Tibial artery (tissue), 4 donors: ENCODE data around the gene DNAI4.

ENCODE experiments used
- DNase-seq, 2 donors: peaks; one replicate each; pipeline ENCODE4 v3.0.0-alpha.2; 2019
- H3K27ac ChIP-seq, 2 donors: fragments of 200-600 bp; sonication (generic) in 1 of 2; 1 replicate in 1 of 2; 2 replicates in 1 of 2; pipeline ENCODE4 v1.5.1; 2018 to 2019; ENCODE audit warnings: mild to moderate bottlenecking in 1 of 2
- H3K27me3 ChIP-seq, 2 donors: fragments of 200-600 bp; sonication (generic) in 1 of 2; one replicate each; pipeline versions ENCODE4 v1.5.1 to v1.6.0; 2016 to 2019
- H3K36me3 ChIP-seq, 3 donors: fragments of 200-600 bp; sonication (generic) in 2 of 3; one replicate each; pipeline ENCODE4 v1.5.1; 2016 to 2019; ENCODE audit warnings: mild to moderate bottlenecking in 2 of 3
- H3K4me1 ChIP-seq, 4 donors: fragments of 200-600 bp; sonication (generic) in 2 of 4; 1 replicate in 3 of 4; 2 replicates in 1 of 4; pipeline ENCODE4 v1.5.1; 2016 to 2019
- H3K4me3 ChIP-seq, 2 donors: fragments of 200-600 bp; sonication (generic) in 1 of 2; 1 replicate in 1 of 2; 2 replicates in 1 of 2; pipeline ENCODE4 v1.5.1; 2018 to 2019; ENCODE audit warnings: mild to moderate bottlenecking in 2 of 2
- H3K9me3 ChIP-seq, 3 donors: fragments of 200-600 bp; sonication (generic) in 1 of 3; one replicate each; pipeline ENCODE4 v1.5.1; 2016 to 2019
- intact Hi-C: fragments of 100-400 bp; cut with DNase I; formaldehyde crosslinking; loops from one replicate; pipeline ENCODE4 v1.15.0; 2023; ENCODE audit warnings: low total_unique reads
- TF ChIP-seq, protein P1 (sequence below), 2 experiments: fragments of 200-600 bp in 1 of 2; fragments of 450-650 bp in 1 of 2; IDR thresholded peaks; one replicate each; pipeline ENCODE4 v1.5.1; 2017 to 2019; ENCODE audit warnings: antibody characterized with exemption in 2 of 2, mild to moderate bottlenecking in 1 of 2, moderate library complexity in 1 of 2

Gene DNAI4

DNA sequence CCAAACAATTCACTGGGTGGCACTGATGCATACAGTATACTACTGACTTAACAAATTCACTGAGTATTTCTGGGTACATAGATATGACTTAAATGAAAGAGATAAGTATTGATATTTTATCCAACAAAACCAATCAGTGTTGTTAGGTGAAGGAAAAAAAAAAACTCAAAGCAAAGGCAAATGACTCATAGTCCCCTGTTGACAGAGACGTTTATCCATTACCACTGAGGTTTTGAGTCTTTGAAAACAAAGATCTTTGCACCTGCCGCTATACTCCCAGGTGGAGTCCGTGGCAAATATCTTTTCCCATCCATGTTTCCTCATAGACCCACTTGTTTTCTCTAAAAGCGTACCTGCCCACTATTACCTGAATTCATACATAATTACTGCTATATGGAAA is 154.0 kb downstream of the DNAI4 start:
- no peak overlapping the region for H3K27ac ChIP-seq
- H3K27me3 ChIP-seq = no peaks in the 10 kb centered on the region
- TF ChIP-seq, protein P1, sequence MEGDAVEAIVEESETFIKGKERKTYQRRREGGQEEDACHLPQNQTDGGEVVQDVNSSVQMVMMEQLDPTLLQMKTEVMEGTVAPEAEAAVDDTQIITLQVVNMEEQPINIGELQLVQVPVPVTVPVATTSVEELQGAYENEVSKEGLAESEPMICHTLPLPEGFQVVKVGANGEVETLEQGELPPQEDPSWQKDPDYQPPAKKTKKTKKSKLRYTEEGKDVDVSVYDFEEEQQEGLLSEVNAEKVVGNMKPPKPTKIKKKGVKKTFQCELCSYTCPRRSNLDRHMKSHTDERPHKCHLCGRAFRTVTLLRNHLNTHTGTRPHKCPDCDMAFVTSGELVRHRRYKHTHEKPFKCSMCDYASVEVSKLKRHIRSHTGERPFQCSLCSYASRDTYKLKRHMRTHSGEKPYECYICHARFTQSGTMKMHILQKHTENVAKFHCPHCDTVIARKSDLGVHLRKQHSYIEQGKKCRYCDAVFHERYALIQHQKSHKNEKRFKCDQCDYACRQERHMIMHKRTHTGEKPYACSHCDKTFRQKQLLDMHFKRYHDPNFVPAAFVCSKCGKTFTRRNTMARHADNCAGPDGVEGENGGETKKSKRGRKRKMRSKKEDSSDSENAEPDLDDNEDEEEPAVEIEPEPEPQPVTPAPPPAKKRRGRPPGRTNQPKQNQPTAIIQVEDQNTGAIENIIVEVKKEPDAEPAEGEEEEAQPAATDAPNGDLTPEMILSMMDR (IDR thresholded peaks at IDR 0.05) = no peak
- DNase-seq = no peak
- H3K4me3 ChIP-seq = no peak overlapping the region
- intact Hi-C loops = no loop called here
- H3K36me3 ChIP-seq = no peaks in the 10 kb centered on the region
- no peaks in the 10 kb centered on the region for H3K4me1 ChIP-seq
- H3K9me3 ChIP-seq = no peaks in the 10 kb centered on the region

- no peak overlapping the region for H3K27ac ChIP-seq
- no peaks in the 10 kb centered on the region for H3K36me3 ChIP-seq
- intact Hi-C loops = no loop called here
- H3K27me3 ChIP-seq = no peaks in the 10 kb centered on the region
- TF ChIP-seq, protein P1 (IDR thresholded peaks at IDR 0.05) = no peak
- no peak for DNase-seq
- H3K9me3 ChIP-seq = no peaks in the 10 kb centered on the region
- no peak overlapping the region for H3K4me3 ChIP-seq
- H3K4me1 ChIP-seq = no peaks in the 10 kb centered on the region
Measured at GRCh38 chr1:66770240-66770639, 154.4 kb downstream of the DNAI4 start.

- TF ChIP-seq, protein P1 (IDR thresholded peaks at IDR 0.05) = no peak
- intact Hi-C loops = loop anchor here (10.0 kb wide), 3 partner anchors 225 to 725 kb away; no protein-coding TSS in a partner anchor
- H3K9me3 ChIP-seq = no peaks in the 10 kb centered on the region
Measured at GRCh38 chr1:66769512-66770229, 155.0 kb downstream of the DNAI4 start.

DNA sequence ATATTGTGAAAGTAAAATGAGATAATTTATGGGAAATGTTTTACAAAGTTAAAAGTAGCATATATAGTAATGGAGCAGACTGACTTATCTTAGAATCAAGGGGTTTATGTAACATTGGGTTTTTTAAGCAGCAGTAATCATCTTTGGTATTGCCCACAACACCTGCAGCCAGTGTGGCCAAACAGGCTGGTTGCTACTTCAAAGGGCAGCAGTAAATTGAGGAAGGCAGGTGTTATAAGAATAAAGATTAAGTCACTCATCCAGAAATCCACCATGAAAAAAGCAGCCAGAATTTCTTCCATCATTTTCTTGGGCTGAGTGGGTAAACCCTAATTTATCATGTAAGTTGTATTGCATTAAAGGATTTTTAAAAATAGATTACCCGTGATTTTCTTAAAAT is 155.7 kb downstream of the DNAI4 start:
- Histone ChIP-seq H3K27me3 (no peaks in the 10 kb centered on the region), H3K36me3 (no peaks in the 10 kb centered on the region), H3K4me1 (no peaks in the 10 kb centered on the region), H3K4me3 (no peak overlapping the region), H3K9me3 (no peaks in the 10 kb centered on the region), H3K27ac (no peak overlapping the region)
- no peak for DNase-seq
- intact Hi-C loops = loop anchor here (10.0 kb wide), 3 partner anchors 226 to 726 kb away; no protein-coding TSS in a partner anchor
- TF ChIP-seq, protein P1 (IDR thresholded peaks at IDR 0.05) = no peak

More at GRCh38 chr1:66769512-66770229, 155.0 kb downstream of the DNAI4 start:
- Histone ChIP-seq H3K27me3 (no peaks in the 10 kb centered on the region), H3K36me3 (no peaks in the 10 kb centered on the region), H3K27ac (no peak overlapping the region), H3K4me3 (no peak overlapping the region), H3K4me1 (no peaks in the 10 kb centered on the region)
- no peak for DNase-seq

DNA sequence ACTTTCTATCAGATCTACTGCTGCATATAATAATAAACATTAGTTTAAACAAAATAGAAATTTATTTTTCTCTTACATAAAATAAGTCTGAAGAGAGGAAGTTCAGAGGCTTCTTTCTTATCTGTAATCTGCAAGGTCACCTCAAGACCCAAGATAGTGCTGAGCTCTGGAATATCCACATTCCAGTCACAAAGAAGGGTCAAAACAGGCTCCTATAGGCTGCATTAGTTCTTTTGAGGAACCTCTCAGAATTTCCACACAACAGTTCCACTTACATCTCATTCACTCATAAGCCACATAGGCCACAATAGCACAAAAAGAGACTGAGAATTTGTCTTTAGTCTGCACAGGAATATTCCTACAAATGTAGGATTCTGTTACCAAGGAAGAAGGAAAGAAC is 157.0 kb downstream of the DNAI4 start:
- Histone ChIP-seq H3K4me1 (no peaks in the 10 kb centered on the region), H3K27me3 (no peaks in the 10 kb centered on the region), H3K9me3 (no peaks in the 10 kb centered on the region), H3K36me3 (no peaks in the 10 kb centered on the region), H3K4me3 (no peak overlapping the region), H3K27ac (no peak overlapping the region)
- no peak for DNase-seq
- TF ChIP-seq, protein P1 (IDR thresholded peaks at IDR 0.05) = no peak
- intact Hi-C loops = loop anchor here (10.0 kb wide), 3 partner anchors 227 to 727 kb away; no protein-coding TSS in a partner anchor
